Activated CD4-positive, alpha-beta T cell treated with anti-CD3 and anti-CD28 coated beads for 4 hours (primary cell): Measurements from ENCODE around the gene SLC16A3.
"Not testable (repeated sequence)": the region's sequence is repeated elsewhere in the genome, so short reads cannot be mapped to it uniquely, and the experiment has no call there.

Experiments used
- DNase-seq, 2 donors: peaks; one replicate each; pipeline ENCODE4 v3.0.0-alpha.2; 2020

The SLC16A3 gene

DNA sequence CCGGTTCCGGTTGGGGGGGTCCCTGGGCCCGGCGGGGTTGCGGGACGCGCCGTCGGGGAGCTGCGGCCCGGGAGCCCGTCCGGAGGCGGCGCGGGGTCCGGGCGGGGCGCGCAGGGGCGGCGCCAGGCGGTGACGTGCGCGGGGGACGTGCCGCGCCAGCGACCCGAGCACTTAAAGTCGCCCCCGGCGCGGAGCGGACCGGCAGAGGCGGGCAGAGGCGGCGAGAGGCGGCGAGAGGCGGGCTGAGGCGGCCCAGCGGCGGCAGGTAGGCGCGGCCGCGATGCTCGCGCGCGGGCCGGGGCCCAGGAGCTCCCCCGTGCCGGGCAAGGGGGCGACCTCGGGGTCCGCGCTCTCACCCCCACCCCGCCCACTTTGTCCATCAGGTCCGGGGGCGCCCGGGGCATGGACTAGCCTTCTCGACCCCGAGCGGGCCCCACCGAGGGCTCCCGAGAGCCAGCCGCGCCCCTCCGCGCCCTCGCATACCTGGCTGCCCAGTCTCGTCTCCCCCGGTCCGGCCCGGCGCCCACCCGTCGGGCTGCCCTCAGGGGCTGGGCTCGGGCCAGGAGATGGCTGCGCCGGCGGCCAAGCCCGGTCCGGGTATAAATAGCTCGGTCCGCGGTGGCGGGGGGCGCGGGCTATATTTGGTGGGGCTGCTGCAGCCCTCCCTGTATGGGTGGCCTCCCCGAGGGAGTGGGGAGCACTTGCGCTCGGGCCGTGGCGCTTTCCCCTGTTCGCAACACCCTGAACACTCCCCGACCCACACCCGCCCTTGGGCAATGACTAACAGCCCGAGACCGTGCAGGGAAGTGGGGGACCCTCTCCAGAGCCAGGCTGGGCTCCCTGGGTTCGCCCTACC is at the start of gene SLC16A3:
SLC16A3 (plus strand) TSS at position 201 of the 856 bp plus-strand sequence. CDS start 6,967 bp downstream, outside the sequence.
- DNase-seq = peak; percentile 67 to 70

GRCh38 chr17:82179412-82179811 is 49.4 kb upstream of the SLC16A3 start:
- no peak for DNase-seq

DNA sequence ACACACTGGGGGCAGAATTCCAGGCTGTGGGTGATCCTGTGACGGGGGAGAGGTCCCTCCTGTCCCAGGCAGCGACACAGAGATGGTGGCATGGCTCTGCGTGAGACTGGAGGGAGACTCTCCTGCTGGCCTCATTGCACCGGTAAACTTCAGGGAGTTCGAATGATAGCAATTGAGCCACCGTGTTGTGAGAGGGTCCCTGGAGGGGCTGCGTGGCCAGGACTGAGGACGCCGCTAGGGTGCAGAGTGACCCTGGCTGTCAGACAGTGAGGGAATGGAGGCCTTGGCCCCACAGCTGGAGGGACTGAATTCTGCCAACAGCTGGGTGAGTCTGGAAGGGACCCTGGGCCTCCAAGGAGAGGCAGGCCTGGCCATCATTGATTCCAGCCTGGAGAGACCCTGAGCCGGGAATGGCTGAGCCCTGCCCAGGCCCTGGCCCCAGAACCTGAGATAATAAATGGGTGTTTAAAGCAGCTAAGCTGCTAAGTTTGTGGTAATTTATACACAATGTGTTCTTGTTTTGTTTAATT is 48.8 kb upstream of the SLC16A3 start:
- no peak for DNase-seq

- DNase-seq = no peak
Observed at GRCh38 chr17:82180776-82181528, 47.9 kb upstream of the SLC16A3 start.

GRCh38 chr17:82184761-82185160 is 44.1 kb upstream of the SLC16A3 start:
- DNase-seq = no peak

GRCh38 chr17:82186221-82186620 is 42.6 kb upstream of the SLC16A3 start:
- DNase-seq = no peak

DNA sequence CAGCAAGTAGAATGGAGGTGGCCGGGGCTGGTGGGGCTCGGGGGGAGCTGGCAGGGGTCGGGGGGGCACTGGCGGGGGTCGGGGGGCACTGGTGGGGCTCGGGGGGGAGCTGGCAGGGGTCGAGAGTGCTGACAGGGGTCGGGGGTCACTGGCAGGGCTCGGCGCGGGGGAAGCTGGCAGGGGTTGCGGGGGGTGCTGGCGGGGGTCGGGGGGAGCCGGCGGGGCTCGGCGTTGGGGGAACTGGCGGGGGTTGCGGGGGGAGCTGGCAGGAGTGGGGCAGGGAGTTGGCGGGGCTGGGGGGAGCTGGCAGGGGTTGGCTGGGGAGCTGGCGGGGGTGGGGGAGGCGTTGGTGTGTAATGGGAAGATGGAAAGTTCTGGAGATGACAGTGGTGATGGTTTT is 41.3 kb upstream of the SLC16A3 start:
- no peak for DNase-seq

DNA sequence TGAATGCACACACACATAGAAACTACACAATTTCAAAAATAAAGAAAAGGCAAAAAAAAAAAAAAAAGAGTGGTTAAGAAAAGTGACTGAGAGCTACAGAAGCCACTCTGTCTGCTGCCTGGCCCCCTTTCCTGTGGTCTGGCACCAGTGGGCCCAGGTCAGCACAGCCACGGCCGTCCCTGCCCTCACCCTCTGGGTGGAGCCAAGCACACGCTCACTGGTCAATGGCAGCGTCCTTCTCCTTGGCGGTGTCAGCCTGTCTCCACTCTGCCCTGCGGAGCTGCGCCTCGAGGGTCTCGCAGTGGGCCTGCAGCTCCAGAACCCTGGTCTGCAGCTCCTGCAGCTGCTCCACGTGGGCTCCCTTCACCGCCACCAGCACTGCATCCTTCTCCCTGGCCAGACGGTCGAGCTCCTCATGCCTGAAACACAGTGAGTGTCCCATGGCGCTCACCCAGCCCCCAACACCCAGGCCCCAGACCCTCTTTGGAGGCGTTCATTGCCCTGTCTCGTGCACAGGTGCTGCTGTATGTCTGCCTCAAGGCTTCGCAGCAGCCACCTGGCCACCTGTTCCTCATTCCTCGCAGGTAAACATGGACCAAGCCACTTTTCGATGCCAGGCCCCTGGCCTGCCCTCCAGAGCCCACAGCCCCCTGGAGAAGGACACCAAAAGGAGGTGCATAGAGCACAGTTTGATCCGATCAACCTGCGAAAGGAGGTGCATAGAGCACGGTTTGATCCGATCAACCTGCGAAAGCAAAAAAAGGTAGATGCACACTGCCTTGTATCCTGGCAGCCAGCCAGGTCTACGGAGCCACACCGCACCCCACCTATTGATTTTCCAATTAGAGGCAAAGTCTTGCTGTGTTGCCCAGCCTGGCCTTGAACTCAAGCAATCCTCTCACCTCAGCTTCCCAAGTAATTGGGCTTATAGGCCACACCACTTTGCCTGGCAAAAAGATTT is 40.6 kb upstream of the SLC16A3 start:
- no peak for DNase-seq

DNA sequence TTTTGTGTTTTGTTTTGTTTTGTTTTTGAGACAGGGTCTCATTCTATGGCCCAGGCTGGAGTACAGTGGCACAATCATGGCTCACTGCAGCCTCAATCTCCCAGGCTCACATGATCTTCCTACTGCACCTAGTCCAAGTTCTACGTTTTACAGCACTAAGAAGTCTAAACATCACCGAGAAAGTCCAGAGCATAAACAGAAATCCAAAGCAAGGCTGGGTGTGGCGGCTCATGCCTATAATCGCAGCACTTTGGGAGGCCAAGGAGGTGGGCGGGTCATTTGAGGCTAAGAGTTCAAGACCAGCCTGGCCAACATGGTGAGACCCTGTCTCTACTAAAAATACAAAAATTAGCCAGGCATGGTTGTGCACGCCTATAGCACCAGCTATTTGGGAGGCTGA is 35.8 kb upstream of the SLC16A3 start:
- DNase-seq = not testable (repeated sequence)

GRCh38 chr17:82193520-82194220 is 35.2 kb upstream of the SLC16A3 start:
- DNase-seq = no peak

- DNase-seq = no peak
Observed at GRCh38 chr17:82194765-82195164, 34.1 kb upstream of the SLC16A3 start.

GRCh38 chr17:82195675-82196672 is 32.9 kb upstream of the SLC16A3 start:
- DNase-seq = no peak

- no peak for DNase-seq
Observed at GRCh38 chr17:82198092-82198491, 30.8 kb upstream of the SLC16A3 start.

DNA sequence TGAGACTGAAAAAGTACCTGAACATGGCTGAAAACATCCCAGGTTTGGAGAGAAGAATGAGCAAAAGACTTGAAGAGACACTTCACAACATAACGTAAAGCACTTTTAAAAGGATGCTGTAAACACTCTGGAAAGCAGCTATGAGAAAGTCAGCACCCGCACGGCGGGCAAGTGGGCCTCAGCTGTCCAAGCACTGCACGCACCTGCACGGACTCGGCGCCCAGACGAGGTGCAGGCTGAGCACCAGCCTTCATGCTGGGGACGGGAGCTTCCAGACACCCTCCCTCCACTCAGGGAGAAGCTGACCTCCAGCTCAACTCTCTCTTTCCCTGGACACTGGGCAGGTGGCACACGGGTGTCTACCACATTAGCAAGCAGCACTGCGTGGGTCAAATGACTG is 29.3 kb upstream of the SLC16A3 start:
- no peak for DNase-seq

GRCh38 chr17:82200135-82200534 is 28.7 kb upstream of the SLC16A3 start:
- no peak for DNase-seq

- peak; percentile 42 to 51 for DNase-seq
Observed at GRCh38 chr17:82200743-82201497, 27.9 kb upstream of the SLC16A3 start.

DNA sequence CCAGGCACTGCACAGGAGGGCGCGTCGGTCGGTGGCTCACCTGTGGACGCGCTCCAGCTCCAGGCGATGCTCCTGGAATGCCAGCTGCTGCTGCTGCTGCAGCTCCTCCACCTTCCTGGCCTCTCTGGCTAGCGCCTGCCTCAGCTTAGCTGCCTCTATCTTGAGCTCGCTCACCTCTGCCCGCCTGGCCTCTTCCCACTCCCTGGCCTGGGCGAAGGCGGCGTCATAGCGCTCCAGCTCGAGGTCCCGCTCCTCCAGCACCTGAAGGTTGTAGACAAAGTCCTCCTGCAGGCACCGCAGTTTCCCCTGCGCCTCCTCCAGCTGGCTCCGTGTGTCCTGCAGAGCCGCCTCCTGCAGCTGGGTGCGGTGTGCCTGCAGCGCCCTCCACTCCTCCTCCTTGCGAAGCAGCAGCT is 27.3 kb upstream of the SLC16A3 start:
- no peak for DNase-seq

DNA sequence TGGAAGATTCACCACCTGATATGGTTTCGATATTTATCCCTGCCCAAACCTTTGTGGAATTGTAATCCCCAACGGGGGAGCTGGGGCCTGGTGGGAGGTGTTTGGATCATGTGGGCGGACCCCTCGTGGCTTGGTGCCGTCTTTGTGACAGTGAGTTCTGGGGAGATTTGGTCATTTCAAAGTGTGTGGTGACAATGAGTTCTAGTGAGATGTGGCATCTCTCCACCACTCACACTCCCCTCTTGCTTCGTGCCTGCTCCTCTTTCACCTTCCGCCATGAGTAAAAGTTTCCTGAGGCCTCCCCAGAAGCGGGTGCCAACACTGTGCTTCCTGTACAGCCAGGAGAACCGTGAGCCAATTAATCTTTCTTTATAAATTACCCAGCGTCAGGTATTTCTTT is 25.9 kb upstream of the SLC16A3 start:
- no peak for DNase-seq

DNA sequence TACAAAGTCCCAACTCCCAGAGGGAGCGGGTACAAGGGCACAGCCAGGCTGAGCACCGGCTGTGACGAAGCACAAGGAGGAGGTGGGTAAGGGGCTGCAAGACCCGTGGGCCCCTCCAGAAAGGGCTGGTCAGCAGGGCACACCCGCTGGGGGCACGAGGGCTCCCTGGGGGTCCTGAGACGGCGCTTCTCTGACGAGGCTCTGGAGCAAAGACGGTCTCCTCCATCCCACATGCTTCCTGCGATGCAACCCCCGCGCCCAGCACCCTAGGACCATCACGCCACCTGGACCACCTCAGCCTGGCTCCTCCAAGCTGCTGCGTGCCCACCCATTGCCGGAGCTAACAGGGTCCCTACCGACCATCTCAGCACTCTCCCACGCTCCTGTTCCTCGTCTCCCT is 24.9 kb upstream of the SLC16A3 start:
- no peak for DNase-seq
